ENCODE measurements around the gene CUX1.
"Not testable (repeated sequence)": the region's sequence is repeated elsewhere in the genome, so short reads cannot be mapped to it uniquely, and the experiment has no call there.

Gene CUX1

DNA sequence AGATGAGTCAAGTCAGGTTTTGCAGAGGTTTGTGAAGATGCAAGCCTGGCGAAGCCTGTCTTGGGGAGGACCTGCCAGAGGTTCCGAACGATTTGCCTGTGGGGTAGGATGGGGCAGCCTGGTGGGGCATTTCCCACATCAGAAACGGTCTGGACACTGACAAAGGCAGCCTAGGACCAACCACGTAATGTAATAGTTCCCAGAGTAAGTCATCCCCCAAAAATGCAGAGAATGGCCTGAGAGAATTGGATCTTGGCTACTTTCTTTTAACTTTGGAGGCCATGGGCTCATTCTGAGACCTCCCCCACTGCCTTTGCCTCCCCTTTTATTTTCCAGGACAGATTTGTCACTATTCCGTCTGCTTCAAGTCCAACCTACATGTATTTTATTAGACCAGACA is 300.3 kb downstream of the CUX1 start:
- DNase-seq, result no peak

DNA sequence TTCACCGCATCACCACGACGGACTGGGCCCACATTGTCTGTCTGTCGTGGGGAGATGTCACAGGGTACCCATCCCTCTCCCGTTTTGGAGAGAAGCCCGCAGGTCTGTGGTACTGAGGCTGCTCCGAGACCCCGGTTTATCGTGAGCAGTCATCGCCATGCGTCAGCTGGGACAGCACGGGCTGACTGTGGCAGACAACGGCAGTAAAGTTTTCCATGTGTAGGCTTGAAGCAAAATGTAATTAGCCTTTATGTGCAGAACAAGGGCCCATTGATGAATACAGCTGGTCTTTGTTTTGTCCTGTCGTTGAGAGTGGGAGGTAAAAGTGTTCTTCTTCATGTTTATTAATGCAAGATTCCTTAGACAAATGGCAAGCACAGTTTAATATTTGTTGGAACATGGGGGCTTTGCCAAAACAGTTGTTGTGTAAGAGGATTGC is 301.8 kb downstream of the CUX1 start:
- DNase-seq, result no peak

DNA sequence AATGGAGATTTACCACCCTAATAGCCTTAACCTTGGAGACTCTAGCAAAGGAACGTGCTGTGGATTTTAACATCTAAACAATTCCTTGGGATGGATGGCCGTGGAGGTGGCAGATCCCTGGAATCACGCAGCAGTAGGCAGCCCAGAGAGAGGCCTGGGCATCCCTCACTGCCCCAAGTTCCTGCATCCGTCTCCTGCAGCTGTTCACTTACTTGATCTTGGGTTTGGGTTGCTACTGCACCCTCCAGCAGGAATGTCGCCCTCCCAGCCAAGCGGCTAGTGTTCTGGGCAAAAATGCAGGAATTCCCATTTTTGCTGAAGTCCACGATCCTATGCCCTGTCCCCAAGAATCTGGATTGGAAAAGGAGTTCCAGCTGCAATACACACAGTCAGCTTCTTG is 302.5 kb downstream of the CUX1 start:
- no peak for DNase-seq

DNA sequence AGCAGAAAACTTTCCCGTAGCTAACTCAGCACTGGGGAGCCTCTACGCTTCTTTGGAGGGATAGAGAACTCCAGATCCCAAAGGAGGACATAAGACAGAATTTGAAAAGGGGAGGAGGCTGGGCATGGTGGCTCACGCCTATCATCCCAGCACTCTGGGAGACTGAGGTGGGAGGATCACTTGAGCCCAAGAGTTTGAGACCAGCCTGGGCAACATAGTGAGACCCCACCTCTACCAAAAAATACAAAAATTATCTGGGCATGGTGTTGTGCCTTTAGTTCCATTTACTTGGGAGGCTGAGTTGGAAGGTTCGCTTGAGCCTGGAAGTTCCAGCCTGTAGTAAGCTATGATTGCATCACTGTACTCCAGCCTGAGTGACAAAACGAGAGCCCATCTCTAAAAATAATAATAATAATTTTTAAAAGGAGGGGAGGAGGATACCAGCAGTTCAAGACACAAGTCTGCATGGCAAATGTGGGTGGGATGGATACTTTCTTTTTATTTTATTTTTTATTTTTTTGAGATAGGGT is 303.3 kb downstream of the CUX1 start:
- no peak for DNase-seq

DNA sequence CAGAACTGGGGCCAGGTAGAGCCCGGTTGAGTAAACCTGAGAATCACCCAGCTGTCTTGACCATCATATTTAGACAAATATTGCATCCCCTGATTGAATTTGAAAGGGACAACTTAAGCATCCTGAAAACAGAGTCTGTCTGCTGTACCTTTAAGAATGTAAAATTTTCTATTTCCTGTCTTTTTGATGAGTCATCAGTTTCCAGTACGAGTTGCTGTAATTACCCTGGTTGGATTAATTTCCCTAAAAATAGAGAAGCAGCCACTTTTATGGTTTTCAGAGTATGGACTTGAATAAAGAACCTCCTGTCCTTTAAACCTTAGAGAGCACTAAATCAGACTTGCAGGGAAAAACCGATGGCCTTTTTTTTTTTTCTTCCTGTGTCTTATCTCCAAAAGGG is 304.6 kb downstream of the CUX1 start:
- no peak for DNase-seq

DNA sequence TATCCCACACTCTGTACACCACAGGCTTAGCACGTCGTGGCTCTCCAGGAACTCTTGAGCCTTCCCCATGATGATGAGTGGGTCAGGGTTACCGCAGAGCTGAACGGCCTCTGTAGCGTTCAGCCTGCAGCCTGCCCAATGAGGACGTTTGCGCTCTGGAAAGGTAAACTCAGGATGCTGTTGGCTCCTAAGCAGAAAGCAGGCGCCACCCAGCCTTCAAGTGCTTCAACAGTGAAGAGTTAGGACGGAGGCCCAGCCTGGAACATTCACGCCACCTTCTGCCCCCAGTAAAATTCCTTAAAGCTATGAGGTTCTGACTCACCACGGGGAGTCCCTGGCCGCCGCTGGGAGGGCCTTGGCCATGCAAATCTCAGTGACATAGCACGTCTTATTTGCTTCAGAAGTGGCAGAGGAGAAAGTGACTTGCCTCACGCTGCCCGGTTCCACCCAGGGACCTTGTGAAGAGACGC is 307.7 kb downstream of the CUX1 start:
- no peak for DNase-seq

DNA sequence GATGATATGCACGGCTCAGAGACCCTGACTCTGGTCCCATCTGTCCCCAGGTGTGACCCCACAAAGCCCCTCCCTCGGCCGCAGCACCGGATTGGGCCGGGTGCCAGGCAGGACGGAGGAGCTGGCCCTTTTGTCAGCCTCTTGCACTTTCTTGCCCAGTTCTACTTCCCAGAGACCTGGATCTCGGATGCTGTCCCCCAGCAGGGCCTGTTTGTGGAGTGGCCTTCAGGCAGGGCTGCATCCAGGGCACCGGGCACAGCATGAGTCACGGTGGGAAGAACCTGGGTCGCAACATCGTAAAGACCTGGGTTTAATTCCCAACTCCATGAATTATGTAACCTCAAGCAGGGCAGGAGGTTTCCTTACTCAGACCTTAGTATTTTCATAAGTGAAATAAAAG is 310.9 kb downstream of the CUX1 start:
- no peak for DNase-seq

DNA sequence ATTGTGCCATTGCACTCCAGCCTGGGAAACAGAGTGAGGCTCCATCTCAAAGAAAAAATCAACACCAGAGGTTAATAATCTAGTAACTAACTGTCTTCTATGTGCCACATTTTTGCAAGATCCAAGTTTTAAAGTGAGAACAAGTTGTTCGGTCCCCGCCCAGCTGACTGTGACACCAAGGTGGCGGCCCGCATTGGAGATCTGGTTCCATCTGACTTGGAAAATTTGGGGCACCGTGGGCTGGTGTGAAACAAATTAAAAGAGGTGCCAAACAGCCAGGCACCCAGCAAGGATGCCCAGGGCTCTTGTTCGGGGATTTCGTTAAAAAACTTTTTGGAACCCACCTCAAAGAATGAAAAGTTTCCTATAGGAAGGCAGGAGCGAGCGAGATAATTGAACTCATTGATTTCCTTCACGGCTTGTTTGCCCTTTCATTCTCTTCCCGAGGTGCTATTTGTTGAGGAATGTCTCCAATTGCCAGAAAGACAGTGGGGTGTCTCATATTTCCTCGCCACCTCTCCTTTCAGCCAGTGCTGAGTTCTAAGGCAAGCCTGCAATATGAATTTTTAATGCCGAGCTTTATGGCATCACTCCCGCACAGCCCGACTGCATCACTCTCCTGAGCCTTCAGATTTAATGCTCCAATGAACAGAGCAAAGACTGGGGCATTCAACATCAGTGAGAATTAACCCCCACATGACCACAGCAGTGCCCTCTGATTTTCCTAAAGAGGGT is 312.4 kb downstream of the CUX1 start:
- no peak for DNase-seq

DNA sequence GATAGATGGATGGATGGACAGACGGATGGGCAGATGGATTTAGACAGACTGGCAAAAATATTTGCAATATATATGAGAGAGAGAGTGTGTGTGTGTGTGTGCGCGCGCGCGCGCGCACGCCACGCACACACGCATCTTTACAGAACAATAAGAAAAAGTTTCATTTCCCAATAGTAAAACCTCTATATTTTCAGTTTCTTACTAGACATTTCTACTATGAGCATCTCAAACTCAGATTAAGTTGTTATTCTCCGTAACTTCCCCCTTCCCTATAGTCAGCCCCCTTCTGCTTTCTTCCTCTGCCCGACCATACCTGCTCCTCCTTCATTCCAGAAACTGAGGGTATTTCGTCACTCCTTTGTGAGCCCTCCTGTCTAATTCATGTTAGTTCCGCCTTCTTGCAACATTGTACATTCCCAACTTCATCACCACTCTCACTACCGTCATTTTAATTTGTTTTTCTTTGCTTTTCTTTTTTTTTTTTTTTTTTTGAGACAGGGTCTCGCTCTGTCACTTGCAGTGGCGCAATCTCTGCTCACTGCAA is 314.9 kb downstream of the CUX1 start:
- DNase-seq, result no peak

DNA sequence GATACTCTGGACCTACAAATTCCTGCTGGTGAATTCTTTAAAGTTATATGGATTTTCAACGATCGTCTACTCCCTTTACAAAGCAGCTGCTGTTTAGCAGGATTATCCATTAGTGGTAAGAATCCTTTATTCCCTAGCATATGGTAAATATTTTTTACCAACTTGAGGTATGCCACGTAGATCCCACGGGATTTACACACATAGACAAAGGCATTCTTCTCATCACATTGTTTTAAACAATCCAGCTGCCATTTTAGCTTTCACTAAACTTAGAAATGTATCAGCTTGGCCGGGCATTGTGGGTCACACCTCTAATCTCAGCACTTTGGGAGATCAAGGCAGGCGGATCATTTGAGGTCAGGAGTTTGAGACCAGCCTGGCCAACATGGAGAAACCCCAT is 321.2 kb downstream of the CUX1 start:
- DNase-seq, result no peak

DNA sequence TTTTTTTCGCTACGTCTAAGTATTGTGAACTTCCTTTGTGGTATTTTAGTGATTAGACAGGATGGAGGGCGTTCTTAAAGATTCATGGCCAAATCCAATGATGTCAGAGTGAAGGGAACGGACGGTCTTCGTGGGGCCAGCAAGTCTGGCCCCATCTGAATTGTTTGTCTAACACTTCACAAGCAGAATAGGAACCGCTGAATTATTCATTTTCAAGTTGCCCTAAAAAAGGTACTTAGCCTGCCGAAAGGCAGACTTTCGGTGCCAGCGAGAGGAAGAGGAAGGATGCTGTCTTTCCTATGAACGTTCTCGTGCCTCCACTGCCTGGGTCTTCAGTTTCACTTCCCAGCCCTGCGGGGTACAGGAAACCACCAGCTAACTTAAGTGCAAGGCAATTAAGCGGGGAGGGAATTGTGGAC is 323.5 kb downstream of the CUX1 start:
- no peak for DNase-seq

DNA sequence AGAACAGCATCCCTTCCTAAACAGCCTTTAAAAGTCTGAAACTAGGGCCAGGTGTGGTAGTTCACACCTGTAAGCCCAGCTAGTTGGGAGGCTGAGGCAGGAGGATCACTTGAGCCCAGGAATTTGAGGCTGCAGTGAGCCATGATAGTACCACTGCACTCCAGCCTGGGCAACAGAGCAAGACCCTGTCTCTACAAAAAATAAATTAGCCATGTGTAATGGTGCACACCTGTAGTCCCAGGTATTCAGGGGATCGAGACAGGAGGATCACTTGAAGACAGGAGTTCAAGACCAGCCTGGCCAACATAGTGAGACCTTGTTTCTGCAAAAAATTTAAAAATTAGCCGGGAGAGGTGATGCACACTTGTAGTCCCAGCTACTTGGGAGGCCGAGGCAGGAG is 325.0 kb downstream of the CUX1 start:
- not testable (repeated sequence) for DNase-seq

DNA sequence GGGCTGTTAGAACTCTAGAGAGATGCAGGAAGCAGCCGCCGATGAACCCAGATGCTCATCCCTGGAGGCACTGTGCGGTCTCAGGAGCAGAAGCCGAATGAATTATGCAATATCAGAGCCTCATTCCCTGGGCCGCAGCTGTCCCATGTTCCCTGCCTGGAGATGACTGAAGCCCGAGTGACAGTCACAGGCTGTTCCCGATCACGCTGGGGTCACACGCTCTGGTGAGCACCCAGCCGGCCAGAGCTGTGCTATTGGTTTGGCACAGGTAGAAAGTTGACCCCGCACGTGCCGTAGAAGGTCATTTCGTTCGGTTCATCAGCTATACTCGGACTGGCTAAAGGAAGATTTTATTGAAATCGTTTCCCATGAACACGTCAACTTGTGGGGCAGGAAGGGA is 328.7 kb downstream of the CUX1 start:
- no peak for DNase-seq

DNA sequence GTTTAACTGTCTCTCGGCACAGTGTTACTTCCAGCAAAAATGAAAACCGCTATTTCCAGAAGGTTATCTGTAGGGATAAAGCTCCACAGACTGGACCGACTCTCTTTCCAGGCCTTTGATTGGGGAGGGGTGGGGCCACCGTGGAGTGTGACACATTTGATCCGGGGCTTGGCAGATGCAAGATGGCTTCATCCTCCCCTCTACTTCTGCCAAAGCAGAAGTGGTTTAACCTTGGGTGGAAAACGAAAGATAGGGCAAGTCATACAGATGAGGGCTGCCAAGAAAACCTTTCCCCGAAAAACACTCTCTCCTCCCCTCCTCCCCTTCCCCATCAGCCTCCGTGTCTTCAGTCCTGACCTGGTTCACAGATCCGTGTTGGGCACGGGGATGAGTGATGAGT is 329.6 kb downstream of the CUX1 start:
- DNase-seq, result no peak

DNA sequence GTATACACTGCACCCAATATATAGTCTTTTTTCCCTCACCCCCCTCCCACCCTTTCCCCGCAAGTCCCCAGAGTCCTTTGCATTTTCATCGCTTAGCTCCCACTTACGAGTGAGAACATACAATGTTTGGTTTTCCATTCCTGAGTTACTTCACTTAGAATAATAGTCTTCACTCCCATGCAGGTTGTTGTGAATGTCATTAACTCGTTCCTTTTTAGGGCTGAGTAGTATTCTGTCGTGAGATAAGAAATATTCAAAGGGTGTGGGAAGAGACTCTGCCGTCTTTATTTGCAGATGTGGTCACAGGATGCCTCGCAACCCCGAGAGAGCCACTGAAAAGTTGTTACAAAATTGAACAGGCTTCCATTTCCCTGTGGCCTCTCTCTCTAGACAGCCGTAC is 331.4 kb downstream of the CUX1 start:
- DNase-seq, result no peak

DNA sequence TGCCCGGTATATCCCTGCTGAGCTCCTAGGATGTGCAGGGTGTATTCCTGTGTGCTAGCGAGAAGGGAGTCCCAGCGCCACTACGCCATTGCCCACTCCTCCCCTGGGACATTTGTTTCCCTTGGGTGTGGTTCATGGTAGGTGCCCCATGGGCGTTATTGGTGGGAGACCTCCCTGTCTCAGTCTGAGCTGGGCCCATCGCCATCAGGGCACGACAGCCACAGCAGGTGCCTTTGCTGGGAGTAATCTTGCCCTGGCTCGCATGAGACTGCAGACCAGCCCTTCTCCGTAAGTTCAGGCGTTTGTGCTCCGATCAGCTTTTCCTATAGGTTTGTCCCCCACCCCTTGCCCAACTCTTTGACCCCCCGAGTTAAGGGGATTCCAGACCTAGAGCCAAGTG is 332.0 kb downstream of the CUX1 start:
- no peak for DNase-seq

DNA sequence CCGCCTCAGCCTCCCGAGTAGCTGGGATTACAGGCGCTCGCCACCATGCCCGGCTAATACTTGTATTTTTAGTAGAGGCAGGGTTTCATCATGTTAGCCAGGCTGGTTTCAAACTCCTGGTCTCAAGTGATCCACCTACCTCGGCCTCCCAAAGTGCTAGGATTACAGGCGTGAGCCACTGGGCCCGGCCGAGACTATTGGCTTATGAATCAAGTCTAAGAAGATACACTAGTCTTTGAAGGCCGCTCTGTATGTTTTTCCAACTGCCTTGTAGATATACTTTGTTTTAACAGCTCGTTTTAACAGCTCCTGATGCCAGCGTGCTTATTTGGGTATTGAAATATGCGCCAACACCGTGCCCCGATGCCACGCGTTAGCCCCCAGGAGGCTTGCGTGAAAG is 332.8 kb downstream of the CUX1 start:
- DNase-seq, result no peak

DNA sequence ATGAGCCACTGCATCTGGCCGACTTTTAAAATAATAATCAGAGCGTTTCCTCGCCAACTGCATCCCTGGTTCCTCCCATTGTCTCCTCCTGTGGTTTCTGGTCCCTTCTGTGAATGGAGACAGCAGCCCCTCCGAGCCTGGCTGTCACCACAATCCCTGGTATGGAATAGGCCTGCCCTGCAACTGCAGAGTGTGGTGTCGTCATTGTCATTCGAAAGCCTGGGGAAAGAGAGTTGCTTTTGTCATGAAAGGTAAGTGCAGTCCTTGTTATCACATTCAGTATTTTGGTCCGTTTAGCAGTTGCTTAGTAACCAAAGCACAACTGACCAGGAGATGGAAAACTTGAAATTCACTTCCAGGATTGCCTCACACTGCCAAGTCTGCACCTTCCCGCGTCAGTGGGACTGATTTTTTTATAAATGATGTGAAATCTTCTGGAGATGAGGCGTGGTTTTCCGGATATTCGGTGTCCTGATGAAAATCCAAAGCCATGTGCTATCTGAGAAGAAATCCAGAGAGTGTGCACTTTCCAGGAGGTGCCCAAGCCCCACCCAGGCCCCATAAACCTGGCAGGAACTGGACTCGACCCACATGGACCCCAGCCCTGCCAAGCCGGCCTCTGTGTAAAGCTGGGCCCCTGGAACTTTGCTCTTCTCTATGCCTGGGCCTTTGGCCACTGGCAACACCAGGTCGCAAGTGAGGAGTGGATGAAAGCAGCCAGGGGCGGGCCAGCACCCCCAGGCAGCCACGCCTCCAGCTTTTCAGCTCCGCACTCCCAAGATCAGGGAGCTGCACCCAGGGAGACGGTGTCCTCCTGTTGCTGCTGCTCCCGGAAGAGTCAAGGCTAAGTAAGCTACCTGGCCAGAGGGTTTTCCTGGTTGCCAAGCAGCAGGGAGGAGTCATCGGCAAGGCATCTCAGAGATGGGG is 335.5 kb downstream of the CUX1 start:
- no peak for DNase-seq

DNA sequence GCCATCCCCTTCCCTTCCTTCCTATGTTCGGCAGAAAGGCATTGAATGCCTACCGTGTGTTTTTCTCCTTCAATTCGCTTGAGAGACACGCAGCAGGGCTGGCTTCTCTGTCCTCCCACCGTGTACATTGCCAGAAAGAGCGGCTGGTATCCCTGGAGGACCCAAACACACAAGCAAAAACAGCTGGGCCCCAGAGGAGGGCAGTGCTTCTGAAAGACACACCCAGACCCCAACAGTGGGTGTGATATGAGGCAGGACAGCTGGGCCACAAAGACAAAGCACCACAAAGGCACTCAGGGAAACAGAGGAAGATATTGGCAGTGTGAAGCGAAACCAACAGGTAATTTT is 336.1 kb downstream of the CUX1 start:
- DNase-seq, result no peak

DNA sequence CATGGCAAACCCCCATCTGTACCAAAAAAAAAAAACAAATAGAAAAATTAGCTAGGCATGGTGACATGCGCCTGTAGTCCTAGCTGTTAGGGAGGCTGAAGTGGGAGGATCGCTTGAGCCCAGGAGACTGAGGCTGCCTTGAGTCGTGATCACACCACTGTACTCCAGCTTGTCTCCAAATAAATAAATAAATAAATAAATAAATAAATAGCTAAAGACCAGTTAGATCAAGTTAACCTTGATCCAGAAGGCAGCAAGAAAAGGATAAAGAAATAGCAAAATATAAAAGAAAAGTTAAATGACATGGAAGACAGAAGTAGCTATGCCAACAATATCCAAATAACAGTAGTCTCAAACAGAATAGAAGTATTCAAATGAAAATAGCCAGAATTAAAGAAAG is 337.0 kb downstream of the CUX1 start:
- no peak for DNase-seq

DNA sequence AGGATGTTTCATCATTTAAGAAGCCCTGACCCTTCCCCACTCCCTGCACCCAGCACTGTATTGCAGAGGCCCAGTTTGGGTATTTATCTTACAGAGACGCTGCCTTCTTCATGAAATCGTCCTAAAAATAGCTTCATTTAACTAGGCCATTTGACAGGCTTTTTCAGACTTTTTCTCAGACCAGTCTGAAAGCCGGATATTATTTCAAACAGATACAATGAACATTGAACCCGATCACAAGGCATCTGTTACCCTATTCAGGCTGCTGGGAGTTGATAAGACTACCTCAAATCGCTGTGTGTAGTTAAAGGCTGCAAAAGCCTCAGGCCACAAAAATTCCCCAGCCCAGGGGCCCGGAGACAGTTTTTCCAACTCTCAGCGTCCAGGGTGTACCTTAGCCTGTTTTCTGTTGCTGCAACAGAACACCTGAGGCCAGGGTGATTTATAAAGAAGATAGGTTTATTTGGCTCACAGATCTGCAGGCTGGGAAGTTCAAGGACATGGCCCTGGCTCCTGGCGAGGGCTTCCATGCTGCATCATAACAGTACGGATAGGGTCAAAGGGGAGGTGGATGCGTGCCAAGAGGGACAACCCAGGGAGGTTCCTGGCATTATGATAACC is 338.5 kb downstream of the CUX1 start:
- no peak for DNase-seq

DNA sequence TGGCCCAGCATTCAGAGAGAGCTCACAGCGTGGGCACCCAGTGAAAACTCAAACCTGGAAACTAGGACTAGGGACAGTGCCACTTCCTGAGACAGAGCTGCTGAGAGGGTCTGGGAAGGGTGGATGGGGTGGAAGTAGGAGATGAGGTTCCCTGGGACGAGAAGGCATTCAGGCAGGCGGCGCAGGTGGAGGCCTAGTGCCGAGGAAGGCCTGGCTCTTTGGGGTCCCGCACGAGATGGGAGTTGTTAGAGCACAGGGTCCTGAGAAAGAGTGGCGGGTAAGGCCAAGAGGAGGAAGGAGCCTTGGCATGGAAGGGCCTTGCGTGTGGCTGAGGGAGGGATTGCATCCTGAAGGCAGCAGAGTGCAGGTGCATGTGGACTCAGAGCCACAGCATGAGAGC is 339.4 kb downstream of the CUX1 start:
- DNase-seq, result no peak

DNA sequence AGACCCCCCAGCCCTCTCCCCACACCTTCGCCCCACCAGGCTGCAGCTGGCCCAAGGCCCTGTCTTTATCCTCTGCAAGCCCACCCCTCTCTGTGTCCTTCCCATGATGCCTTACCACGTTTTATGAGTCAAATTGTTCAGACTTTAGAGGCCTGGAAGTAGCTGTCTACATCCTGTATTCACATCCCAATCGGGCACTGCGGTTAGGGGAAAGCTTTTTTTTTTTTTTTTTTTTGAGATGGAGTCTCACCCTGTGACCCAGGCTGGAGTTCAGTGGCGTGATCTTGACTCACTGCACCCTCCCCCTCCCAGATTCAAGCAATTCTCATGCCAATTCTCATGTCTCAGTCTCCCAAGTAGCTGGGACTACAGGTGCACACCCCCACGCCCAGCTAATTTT is 347.7 kb downstream of the CUX1 start:
- DNase-seq, result no peak

Measured in activated CD4-positive, alpha-beta T cell treated with anti-CD3 and anti-CD28 coated beads for 4 hours (primary cell).